Measurements from ENCODE around the gene IGF2BP2.

DNA sequence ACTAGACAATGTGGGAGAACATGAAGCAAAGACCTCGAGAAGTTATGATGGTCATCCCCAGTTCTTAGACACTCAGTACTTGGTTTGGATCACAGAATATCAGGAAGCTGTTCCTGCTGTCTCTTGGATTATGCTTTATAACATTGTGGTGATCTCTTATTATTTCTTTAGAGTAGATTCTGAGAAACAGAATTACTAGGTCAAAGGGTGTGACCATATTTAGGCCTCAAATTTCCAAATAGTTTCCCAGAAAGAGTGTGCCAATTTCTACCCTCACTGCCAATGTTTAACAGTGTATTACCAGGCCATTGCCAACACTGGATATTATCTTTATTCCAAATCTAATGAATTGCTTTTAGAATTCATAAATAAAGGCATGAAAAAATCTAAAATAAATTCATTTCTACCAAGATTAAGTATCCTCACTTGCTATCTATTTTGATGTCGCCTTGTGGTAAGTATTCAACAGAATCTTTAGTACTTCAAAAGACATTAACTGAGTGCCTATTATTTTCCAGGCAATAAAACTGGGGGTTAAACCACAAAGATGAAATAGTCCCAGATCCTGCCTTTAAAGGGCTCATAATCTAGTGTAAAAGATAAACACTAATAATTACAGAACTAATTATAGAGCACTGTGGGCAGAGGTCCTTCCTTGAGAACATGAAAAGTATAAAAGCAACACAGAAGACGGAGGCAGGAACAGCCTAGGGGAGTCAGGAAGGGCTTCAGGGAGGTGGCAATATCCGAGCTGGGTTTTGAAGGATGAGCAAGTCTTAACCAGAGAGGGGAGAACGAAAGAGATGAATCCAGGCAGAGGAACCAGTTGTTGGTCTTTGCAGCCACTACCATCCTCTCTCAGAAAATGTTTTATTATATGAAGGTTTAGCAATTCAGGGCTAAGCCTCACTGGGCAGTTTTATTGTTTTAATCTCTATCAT lies 86.8 kb downstream of the IGF2BP2 start:
- TF ChIP-seq POLR2A (IDR thresholded peaks at IDR 0.05; ENCODE audit: low read length) (no peak), GATA1 (IDR thresholded peaks at IDR 0.05; ENCODE audit: low read depth, low read length) (no peak)
